ENCODE results near the gene IFRD2.
"Not testable (repeated sequence)": the region's sequence is repeated elsewhere in the genome, so short reads cannot be mapped to it uniquely, and the experiment has no call there.

DNA sequence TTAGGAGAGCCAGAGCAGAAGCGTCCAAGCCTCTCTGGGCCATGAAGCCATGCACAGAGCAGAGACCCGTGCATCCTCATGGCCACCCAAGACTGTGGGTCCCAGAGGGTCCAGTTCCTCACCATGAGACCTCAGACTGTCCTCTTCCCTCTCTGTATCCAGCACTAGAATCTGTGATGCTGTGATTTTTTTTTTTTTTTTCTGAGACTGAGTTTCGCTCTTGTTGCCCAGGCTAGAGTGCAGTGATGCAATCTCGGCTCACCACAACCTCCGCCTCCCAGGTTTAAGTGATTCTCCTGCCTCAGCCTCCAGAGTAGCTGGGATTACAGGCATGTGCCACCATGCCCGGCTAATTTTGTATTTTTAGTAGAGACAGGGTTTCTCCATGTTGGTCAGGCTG, 47.4 kb downstream of the IFRD2 start:
- not testable (repeated sequence) for TF ChIP-seq SRF (IDR thresholded peaks at IDR 0.05; ENCODE audit: low read depth, low read length); KMT2A (CRISPR knock-in tag; IDR thresholded peaks at IDR 0.05); FOXM1 (CRISPR knock-in tag; IDR thresholded peaks at IDR 0.05)
- TF ChIP-seq, protein P1, sequence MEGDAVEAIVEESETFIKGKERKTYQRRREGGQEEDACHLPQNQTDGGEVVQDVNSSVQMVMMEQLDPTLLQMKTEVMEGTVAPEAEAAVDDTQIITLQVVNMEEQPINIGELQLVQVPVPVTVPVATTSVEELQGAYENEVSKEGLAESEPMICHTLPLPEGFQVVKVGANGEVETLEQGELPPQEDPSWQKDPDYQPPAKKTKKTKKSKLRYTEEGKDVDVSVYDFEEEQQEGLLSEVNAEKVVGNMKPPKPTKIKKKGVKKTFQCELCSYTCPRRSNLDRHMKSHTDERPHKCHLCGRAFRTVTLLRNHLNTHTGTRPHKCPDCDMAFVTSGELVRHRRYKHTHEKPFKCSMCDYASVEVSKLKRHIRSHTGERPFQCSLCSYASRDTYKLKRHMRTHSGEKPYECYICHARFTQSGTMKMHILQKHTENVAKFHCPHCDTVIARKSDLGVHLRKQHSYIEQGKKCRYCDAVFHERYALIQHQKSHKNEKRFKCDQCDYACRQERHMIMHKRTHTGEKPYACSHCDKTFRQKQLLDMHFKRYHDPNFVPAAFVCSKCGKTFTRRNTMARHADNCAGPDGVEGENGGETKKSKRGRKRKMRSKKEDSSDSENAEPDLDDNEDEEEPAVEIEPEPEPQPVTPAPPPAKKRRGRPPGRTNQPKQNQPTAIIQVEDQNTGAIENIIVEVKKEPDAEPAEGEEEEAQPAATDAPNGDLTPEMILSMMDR (CRISPR knock-in tag; IDR thresholded peaks at IDR 0.05): not testable (repeated sequence)
- TF ChIP-seq, protein P2, sequence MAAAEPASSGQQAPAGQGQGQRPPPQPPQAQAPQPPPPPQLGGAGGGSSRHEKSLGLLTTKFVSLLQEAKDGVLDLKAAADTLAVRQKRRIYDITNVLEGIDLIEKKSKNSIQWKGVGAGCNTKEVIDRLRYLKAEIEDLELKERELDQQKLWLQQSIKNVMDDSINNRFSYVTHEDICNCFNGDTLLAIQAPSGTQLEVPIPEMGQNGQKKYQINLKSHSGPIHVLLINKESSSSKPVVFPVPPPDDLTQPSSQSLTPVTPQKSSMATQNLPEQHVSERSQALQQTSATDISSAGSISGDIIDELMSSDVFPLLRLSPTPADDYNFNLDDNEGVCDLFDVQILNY (CRISPR knock-in tag; conservative IDR thresholded peaks at IDR 0.05): not testable (repeated sequence)

Measured in HepG2 (cell line).